Tibial artery (tissue), 4 donors: ENCODE measurements around the gene MUC5AC.

Experiments used
- DNase-seq, 2 donors: peaks; one replicate each; pipeline ENCODE4 v3.0.0-alpha.2; 2019
- H3K27ac ChIP-seq, 2 donors: fragments of 200-600 bp; sonication (generic) in 1 of 2; 1 replicate in 1 of 2; 2 replicates in 1 of 2; pipeline ENCODE4 v1.5.1; 2018 to 2019; ENCODE audit warnings: mild to moderate bottlenecking in 1 of 2
- H3K27me3 ChIP-seq, 2 donors: fragments of 200-600 bp; sonication (generic) in 1 of 2; one replicate each; pipeline versions ENCODE4 v1.5.1 to v1.6.0; 2016 to 2019
- H3K36me3 ChIP-seq, 3 donors: fragments of 200-600 bp; sonication (generic) in 2 of 3; one replicate each; pipeline ENCODE4 v1.5.1; 2016 to 2019; ENCODE audit warnings: mild to moderate bottlenecking in 2 of 3
- H3K4me1 ChIP-seq, 4 donors: fragments of 200-600 bp; sonication (generic) in 2 of 4; 1 replicate in 3 of 4; 2 replicates in 1 of 4; pipeline ENCODE4 v1.5.1; 2016 to 2019
- H3K4me3 ChIP-seq, 2 donors: fragments of 200-600 bp; sonication (generic) in 1 of 2; 1 replicate in 1 of 2; 2 replicates in 1 of 2; pipeline ENCODE4 v1.5.1; 2018 to 2019; ENCODE audit warnings: mild to moderate bottlenecking in 2 of 2
- H3K9me3 ChIP-seq, 3 donors: fragments of 200-600 bp; sonication (generic) in 1 of 3; one replicate each; pipeline ENCODE4 v1.5.1; 2016 to 2019
- intact Hi-C: fragments of 100-400 bp; cut with DNase I; formaldehyde crosslinking; loops from one replicate; pipeline ENCODE4 v1.15.0; 2023; ENCODE audit warnings: low total_unique reads
- TF ChIP-seq, protein P1 (sequence below), 2 experiments: fragments of 200-600 bp in 1 of 2; fragments of 450-650 bp in 1 of 2; IDR thresholded peaks; one replicate each; pipeline ENCODE4 v1.5.1; 2017 to 2019; ENCODE audit warnings: antibody characterized with exemption in 2 of 2, mild to moderate bottlenecking in 1 of 2, moderate library complexity in 1 of 2

MUC5AC gene

GRCh38 chr11:1116666-1117390 lies 40.9 kb upstream of the MUC5AC start:
- Histone ChIP-seq H3K9me3 (no peaks in the 10 kb centered on the region), H3K4me1 (no peaks in the 10 kb centered on the region), H3K27ac (no peak overlapping the region), H3K36me3 (no peaks in the 10 kb centered on the region), H3K4me3 (no peak overlapping the region), H3K27me3 (peaks cover 0 to 50% of the 10 kb centered on the region in 2 donors)
- DNase-seq: peak; percentile 18 to 48
- intact Hi-C loops: no loop called here
- TF ChIP-seq, protein P1, sequence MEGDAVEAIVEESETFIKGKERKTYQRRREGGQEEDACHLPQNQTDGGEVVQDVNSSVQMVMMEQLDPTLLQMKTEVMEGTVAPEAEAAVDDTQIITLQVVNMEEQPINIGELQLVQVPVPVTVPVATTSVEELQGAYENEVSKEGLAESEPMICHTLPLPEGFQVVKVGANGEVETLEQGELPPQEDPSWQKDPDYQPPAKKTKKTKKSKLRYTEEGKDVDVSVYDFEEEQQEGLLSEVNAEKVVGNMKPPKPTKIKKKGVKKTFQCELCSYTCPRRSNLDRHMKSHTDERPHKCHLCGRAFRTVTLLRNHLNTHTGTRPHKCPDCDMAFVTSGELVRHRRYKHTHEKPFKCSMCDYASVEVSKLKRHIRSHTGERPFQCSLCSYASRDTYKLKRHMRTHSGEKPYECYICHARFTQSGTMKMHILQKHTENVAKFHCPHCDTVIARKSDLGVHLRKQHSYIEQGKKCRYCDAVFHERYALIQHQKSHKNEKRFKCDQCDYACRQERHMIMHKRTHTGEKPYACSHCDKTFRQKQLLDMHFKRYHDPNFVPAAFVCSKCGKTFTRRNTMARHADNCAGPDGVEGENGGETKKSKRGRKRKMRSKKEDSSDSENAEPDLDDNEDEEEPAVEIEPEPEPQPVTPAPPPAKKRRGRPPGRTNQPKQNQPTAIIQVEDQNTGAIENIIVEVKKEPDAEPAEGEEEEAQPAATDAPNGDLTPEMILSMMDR (IDR thresholded peaks at IDR 0.05): no peak

DNA sequence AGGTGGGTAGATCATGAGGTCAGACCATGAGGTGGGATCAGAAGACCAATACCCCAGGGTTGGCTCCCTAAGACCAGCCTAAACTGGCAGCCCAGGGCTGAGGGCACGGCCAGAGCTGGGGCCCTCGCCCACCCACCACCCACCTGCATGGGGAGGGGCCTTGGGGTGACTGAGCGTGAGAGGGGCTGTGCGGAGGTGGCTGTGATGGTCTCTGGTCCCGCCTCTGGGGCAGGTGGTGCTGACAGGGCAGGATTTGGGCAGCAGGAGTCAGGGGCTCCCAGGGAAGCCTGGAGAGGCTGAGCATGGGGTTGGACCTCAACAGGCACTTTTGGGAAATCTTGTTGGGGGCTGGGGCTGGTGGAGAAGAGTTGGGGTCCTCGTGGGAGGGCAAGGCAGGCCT lies 39.8 kb upstream of the MUC5AC start:
- H3K27me3 ChIP-seq: peaks cover 0 to 48% of the 10 kb centered on the region in 2 donors
- TF ChIP-seq, protein P1 (IDR thresholded peaks at IDR 0.05): no peak
- no peaks in the 10 kb centered on the region for H3K4me1 ChIP-seq
- H3K4me3 ChIP-seq: no peak overlapping the region
- no peaks in the 10 kb centered on the region for H3K36me3 ChIP-seq
- H3K9me3 ChIP-seq: no peaks in the 10 kb centered on the region
- intact Hi-C loops: no loop called here
- peak; percentile 7 to 47 for DNase-seq
- no peak overlapping the region for H3K27ac ChIP-seq

DNA sequence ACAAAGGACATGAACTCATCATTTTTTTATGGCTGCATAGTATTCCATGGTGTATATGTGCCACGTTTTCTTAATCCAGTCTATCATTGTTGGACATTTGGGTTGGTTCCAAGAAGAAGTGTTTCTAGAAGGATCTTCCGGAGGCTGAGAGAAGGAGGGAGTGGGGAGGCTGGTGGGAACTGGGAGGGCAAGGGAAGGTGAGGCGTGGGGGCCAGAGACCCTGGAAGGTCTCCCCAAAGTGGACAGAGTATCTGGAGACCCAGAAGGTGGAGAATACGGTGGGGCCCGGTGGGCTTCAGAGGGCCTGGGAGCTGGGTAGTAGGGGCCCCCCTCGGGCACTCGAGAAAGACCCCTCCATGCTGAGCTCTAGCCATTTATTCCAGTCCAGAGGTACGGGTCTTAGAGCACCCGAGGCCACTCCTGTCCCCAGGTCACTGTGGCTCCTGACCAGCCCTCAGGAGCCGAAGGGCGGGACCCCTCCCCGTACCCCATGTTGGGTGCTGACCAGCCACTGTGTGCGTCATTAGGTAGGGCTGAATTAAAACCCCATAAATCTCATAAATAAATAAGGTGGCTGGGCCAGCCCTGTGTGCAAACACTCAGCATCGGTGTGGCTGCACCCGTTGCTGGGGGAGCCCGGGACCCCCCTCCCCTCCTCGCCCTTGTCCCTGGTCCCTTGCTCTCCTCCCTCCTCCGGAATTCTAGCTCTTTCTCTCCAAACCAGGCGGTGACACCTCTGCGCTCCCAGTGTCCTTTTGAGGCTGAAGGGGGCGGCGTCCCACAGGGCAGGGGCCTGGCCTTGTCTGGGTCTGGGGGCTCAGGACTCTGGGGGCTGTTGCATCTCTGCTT lies 38.8 kb upstream of the MUC5AC start:
- no peaks in the 10 kb centered on the region for H3K4me1 ChIP-seq
- intact Hi-C loops: no loop called here

DNA sequence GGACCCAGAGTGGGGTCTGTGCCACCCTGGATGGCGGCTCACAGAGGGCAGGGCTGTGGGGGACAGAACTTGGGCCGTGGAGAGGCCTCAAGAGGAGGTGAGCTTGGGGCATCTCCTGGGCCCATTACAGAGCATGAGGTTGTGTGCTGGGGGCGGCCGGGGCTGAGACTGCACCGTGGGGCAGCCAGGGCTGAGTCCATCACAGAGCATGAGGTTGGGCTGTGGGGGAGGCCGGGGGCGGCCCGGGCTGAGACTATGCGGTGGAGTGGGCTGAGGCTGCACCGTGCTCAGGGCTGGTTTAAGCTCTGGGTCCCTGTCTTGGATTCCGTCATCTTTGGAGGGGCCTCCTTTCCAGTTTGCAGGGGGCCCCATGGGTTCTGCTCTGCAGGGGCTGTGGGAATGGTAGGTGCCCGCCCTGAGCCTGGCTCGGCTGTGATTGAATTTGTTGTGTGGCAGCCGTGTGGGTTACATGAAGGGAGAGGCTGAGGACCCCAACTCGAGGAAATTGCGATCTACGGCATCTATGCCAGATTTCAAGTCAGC lies 38.1 kb upstream of the MUC5AC start:
- peak; percentile 7 to 61 for DNase-seq
- H3K27ac ChIP-seq: no peak overlapping the region
- H3K4me3 ChIP-seq: no peak overlapping the region
- H3K36me3 ChIP-seq: no peaks in the 10 kb centered on the region
- intact Hi-C loops: no loop called here
- TF ChIP-seq, protein P1 (IDR thresholded peaks at IDR 0.05): no peak
- H3K4me1 ChIP-seq: no peaks in the 10 kb centered on the region
- no peaks in the 10 kb centered on the region for H3K9me3 ChIP-seq
- H3K27me3 ChIP-seq: peaks cover 0 to 55% of the 10 kb centered on the region in 2 donors

More for the DNA sequence above, 38.8 kb upstream of the MUC5AC start:
- Histone ChIP-seq H3K9me3 (no peaks in the 10 kb centered on the region), H3K27ac (no peak overlapping the region), H3K36me3 (no peaks in the 10 kb centered on the region), H3K4me3 (no peak overlapping the region), H3K27me3 (peaks cover 0 to 55% of the 10 kb centered on the region in 2 donors)
- peak; percentile 9 to 43 for DNase-seq
- TF ChIP-seq, protein P1 (IDR thresholded peaks at IDR 0.05): no peak

DNA sequence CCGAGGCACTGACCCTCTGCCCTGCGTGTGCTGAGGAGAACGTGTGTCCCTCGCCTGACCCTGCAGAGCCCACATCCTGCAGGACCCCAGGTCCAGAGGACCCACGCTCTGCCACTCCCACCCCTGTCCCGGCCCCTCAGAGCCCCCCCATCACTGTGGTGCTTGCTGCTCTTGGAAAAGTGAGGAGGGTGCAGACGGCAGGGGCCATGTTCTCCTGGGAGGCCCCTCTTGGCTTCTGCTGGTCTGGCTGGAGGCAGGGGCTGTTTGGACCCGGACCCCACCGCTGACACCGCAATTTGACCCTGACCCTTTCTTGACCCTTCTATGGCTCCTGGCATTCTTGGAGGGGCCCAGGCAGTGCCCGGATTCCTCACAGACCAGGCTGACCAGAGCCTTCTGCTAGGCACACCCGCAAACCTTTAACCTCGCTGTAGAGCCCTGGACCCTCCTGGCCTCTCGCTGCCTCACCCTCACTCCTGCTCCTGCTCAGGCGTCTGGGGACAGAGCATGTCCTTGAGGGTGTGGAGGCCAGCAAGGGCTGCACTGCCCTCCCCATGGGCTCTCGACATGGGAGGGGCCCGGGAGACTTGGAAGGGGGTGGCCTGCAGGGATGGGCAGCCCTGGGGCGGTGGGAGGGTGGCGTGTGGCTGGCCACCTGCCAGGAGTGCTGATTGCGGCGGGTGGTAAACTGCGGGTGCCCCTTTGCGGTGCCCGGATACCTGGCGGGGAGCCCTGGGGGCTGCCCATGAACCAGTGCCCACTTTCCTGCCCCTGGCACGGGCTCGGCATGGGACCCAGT lies 37.0 kb upstream of the MUC5AC start:
- intact Hi-C loops: no loop called here
- Histone ChIP-seq H3K27ac (no peak overlapping the region), H3K4me1 (no peaks in the 10 kb centered on the region), H3K4me3 (no peak overlapping the region), H3K36me3 (no peaks in the 10 kb centered on the region), H3K27me3 (peaks cover 0 to 52% of the 10 kb centered on the region in 2 donors), H3K9me3 (no peaks in the 10 kb centered on the region)
- DNase-seq: peak; percentile 16 to 53
- TF ChIP-seq, protein P1 (IDR thresholded peaks at IDR 0.05): no peak
